ENCODE data around the gene ZNF350. TPM values are rescaled to one million over a fixed set of nuclear protein-coding genes. Genes with fewer than 3 reads are reported as not detected.

ZNF350 gene
- total and polyA plus RNA-seq, 2 of the 13 experiments (the other 11 are each of a cell fraction or from before 2014, with no cell fraction given), result 3.7 to 6.9 TPM

GRCh38 chr19:51926784-51927741 is 59.6 kb downstream of the ZNF350 start, which contains the start of gene ZNF613 (continued):
- no peak for TF ChIP-seq AFF4 (CRISPR knock-in tag; IDR thresholded peaks at IDR 0.05)
- TF ChIP-seq SP140L (CRISPR knock-in tag; IDR thresholded peaks at IDR 0.05; ENCODE audit: borderline replicate concordance), result no peak
- no peak for TF ChIP-seq SOX5 (CRISPR knock-in tag; IDR thresholded peaks at IDR 0.05; ENCODE audit: borderline replicate concordance)
- peak; percentile 54; the same call in 1 of the 2 replicates for TF ChIP-seq PITX1 (CRISPR knock-in tag; IDR thresholded peaks at IDR 0.05)
- no peak for TF ChIP-seq NR3C1 (CRISPR knock-in tag; IDR thresholded peaks at IDR 0.05)
- TF ChIP-seq KDM1A (CRISPR knock-in tag; IDR thresholded peaks at IDR 0.05), result no peak
- TF ChIP-seq MAX (IDR thresholded peaks at IDR 0.05), result peak; percentile 62
- TF ChIP-seq ZNF501 (CRISPR knock-in tag; IDR thresholded peaks at IDR 0.05), result peak; percentile 87
- no peak for TF ChIP-seq ZSCAN21 (CRISPR knock-in tag; IDR thresholded peaks at IDR 0.05; ENCODE audit: borderline replicate concordance)
- TF ChIP-seq ZNF563 (CRISPR knock-in tag; IDR thresholded peaks at IDR 0.05), result no peak
- TF ChIP-seq GATA4 (IDR thresholded peaks at IDR 0.05; ENCODE audit: borderline replicate concordance, low read depth), result 0 out of 2 replicates have a peak, but pooled peaks have one; percentile 27
- no peak for TF ChIP-seq RELA (CRISPR knock-in tag; IDR thresholded peaks at IDR 0.05)
- peak; percentile 32; the same call in 1 of the 2 replicates for TF ChIP-seq ELF3 (CRISPR knock-in tag; IDR thresholded peaks at IDR 0.05)
- no peak for TF ChIP-seq HOXA9 (CRISPR knock-in tag; IDR thresholded peaks at IDR 0.05; ENCODE audit: borderline replicate concordance)
- no peak; the same call in 1 of the 2 replicates for TF ChIP-seq NAIF1 (CRISPR knock-in tag; IDR thresholded peaks at IDR 0.05; ENCODE audit: borderline replicate concordance)
- peak; percentile 94 for TF ChIP-seq CREM (IDR thresholded peaks at IDR 0.05)
- TF ChIP-seq CREM (CRISPR knock-in tag; IDR thresholded peaks at IDR 0.05), result no peak
- TF ChIP-seq HOXA7 (CRISPR knock-in tag; IDR thresholded peaks at IDR 0.05), result no peak
- TF ChIP-seq ZNF205 (CRISPR knock-in tag; IDR thresholded peaks at IDR 0.05), result no peak
- no peak for TF ChIP-seq TCF12 (IDR thresholded peaks at IDR 0.05)
- no peak for TF ChIP-seq TCF12 (CRISPR knock-in tag; IDR thresholded peaks at IDR 0.05)
- no peak for TF ChIP-seq JUN (CRISPR knock-in tag; IDR thresholded peaks at IDR 0.05)
- no peak for TF ChIP-seq ZNF282 (IDR thresholded peaks at IDR 0.05; ENCODE audit: partially characterized antibody)
- 0 out of 2 replicates have a peak, but pooled peaks have one; percentile 52 for TF ChIP-seq NKX3-1 (CRISPR knock-in tag; IDR thresholded peaks at IDR 0.05)
- no peak; the same call in 1 of the 2 replicates for TF ChIP-seq ZNF414 (CRISPR knock-in tag; IDR thresholded peaks at IDR 0.05)
- no peak for TF ChIP-seq ZSCAN20 (CRISPR knock-in tag; IDR thresholded peaks at IDR 0.05; ENCODE audit: borderline replicate concordance)
- no peak for TF ChIP-seq ZKSCAN1 (IDR thresholded peaks at IDR 0.05; ENCODE audit: low read length)

Data from HepG2 (cell line).